ENCODE measurements around the gene AP2B1. TPM values are rescaled to one million over a fixed set of nuclear protein-coding genes. Genes with fewer than 3 reads are reported as not detected.
A peak's percentile ranks its signal among the peaks of the same experiment; 100 is the strongest.

Gene AP2B1
- total RNA-seq, result 100 to 1,000 TPM; 119 to 129 (median 126) TPM

GRCh38 chr17:35587074-35587961 lies at the start of gene AP2B1:
Gene AP2B1 (plus strand): TSS chr17:35587322. CDS start chr17:35594031, 6,709 bp downstream.
- Mint-ChIP-seq H3K36me3 (ENCODE audit: insufficient read depth) (no peaks in the 10 kb centered on the region), H3K4me3 (peak within 1 kb of the TSS; percentile 96), H3K9me3 (no peaks in the 10 kb centered on the region), H3K4me1 (ENCODE audit: low read depth) (peaks cover 30% of the 10 kb centered on the region), H3K27me3 (ENCODE audit: low read depth) (peaks cover 4% of the 10 kb centered on the region)
- DNase-seq (peak; percentile 98), ATAC-seq (peak; percentile 97)

- peaks cover 53% of the 10 kb centered on the region for H3K4me1 Mint-ChIP-seq (ENCODE audit: low read depth)
- H3K4me3 Mint-ChIP-seq, result peak within 1 kb of the TSS; percentile 71
- ATAC-seq, result peak; percentile 59 to 62
- H3K9me3 Mint-ChIP-seq, result no peaks in the 10 kb centered on the region
- DNase-seq, result no peak
- peaks cover 4% of the 10 kb centered on the region for H3K36me3 Mint-ChIP-seq (ENCODE audit: insufficient read depth)
- H3K27me3 Mint-ChIP-seq (ENCODE audit: low read depth), result no peaks in the 10 kb centered on the region
Measured at GRCh38 chr17:35537601-35538141, 49.5 kb upstream of the AP2B1 start, which contains the start of gene SLFN12L. Gene SLFN12L (minus strand): TSS chr17:35537678. CDS start chr17:35522364, 15,314 bp downstream.

DNA sequence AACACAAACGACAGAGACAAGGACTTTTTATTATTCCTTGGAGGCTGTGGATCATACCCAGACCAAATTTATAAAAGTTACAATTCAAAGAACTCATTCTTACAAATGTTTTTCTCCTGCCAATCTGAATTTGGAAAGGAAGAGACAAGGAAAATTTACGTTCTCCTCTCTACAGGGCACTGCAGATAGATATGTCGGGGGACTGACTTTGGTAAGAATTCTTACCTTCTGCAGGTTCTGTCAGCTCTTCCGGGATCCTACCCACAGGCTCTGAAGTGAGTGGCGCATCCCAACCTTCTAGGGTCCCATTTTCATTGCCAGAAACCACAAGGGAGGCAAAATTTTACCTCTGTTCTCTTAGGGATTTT lies 47.5 kb upstream of the AP2B1 start:
- H3K36me3 Mint-ChIP-seq (ENCODE audit: insufficient read depth), result peaks cover 2% of the 10 kb centered on the region
- H3K9me3 Mint-ChIP-seq, result no peaks in the 10 kb centered on the region
- peaks cover 52% of the 10 kb centered on the region for H3K4me1 Mint-ChIP-seq (ENCODE audit: low read depth)
- DNase-seq, result no peak
- H3K4me3 Mint-ChIP-seq, result peak overlapping the region; percentile 67
- no peak for ATAC-seq
- H3K27me3 Mint-ChIP-seq (ENCODE audit: low read depth), result no peaks in the 10 kb centered on the region

GRCh38 chr17:35540589-35541404 lies 46.3 kb upstream of the AP2B1 start:
- ATAC-seq (peak in 1 of 2 donors; percentile 17), DNase-seq (peak; percentile 19)
- peaks cover 55% of the 10 kb centered on the region for H3K4me1 Mint-ChIP-seq (ENCODE audit: low read depth)
- H3K4me3 Mint-ChIP-seq, result peak overlapping the region; percentile 89
- no peaks in the 10 kb centered on the region for H3K27me3 Mint-ChIP-seq (ENCODE audit: low read depth)
- peaks cover 2% of the 10 kb centered on the region for H3K36me3 Mint-ChIP-seq (ENCODE audit: insufficient read depth)
- H3K9me3 Mint-ChIP-seq, result no peaks in the 10 kb centered on the region

DNA sequence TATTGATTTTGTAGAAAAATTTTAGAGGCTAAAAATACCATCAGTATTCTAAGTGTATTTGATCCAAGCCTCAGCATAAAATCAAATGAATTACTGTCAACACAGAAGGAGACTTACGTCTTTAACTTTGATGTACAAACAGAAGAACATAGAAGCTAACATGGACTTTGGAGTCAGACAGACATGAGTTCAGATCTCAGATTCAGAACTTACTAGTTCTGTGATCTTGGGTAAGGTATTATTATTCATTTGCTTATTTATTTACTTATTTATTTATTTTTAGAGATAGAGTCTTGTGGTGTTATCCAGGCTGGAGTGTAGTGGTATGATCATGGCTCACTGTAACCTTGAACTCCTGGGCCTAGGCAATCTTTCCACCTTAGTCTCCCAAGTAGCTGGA lies 45.7 kb upstream of the AP2B1 start:
- DNase-seq (no peak), ATAC-seq (no peak)
- Mint-ChIP-seq H3K4me1 (ENCODE audit: low read depth) (peaks cover 51% of the 10 kb centered on the region), H3K9me3 (no peaks in the 10 kb centered on the region), H3K36me3 (ENCODE audit: insufficient read depth) (no peaks in the 10 kb centered on the region), H3K27me3 (ENCODE audit: low read depth) (no peaks in the 10 kb centered on the region), H3K4me3 (peak overlapping the region; percentile 89)

DNA sequence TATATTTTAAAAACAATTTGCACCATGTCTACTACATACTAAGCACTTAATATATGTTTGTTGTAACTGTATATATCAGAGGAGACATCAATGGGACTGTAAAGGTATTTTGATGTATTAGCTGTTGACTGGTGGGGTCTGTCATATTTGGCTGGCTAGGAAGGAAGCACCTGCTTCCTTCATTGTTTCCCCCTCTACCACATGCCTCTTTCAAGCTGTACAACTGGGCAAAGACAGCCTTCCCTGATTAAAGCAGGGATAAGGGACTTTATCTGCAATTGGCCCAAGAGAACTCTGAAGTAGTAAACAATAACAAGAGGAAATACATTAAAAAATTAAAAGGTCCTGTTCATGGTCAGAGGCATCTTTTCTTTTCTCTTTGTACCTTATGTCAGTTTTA lies 44.1 kb upstream of the AP2B1 start:
- no peak for ATAC-seq
- Mint-ChIP-seq H3K4me1 (ENCODE audit: low read depth) (peaks cover 50% of the 10 kb centered on the region), H3K4me3 (no peak overlapping the region), H3K36me3 (ENCODE audit: insufficient read depth) (no peaks in the 10 kb centered on the region), H3K9me3 (no peaks in the 10 kb centered on the region), H3K27me3 (ENCODE audit: low read depth) (no peaks in the 10 kb centered on the region)
- no peak for DNase-seq

DNA sequence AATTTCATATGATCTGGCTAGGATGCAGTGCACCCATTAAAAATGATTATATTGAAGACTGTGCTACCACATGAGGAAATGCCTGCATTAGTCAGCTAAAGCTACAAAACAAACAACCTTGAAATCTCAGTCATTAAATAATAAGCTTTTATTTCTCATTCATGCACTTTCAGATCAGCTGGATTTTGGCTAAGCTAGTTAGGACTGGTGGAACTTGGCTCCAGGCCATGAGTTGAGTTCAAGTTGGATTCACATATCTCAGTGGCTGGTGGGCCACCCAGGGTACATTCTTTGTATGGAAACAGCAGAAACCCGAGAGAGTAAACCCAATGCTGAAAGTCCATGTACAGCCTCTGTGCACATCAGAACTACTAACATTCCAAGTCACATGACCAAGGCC lies 43.3 kb upstream of the AP2B1 start:
- ATAC-seq (no peak), DNase-seq (no peak)
- H3K9me3 Mint-ChIP-seq, result no peaks in the 10 kb centered on the region
- no peaks in the 10 kb centered on the region for H3K36me3 Mint-ChIP-seq (ENCODE audit: insufficient read depth)
- H3K4me1 Mint-ChIP-seq (ENCODE audit: low read depth), result peaks cover 42% of the 10 kb centered on the region
- H3K27me3 Mint-ChIP-seq (ENCODE audit: low read depth), result no peaks in the 10 kb centered on the region
- H3K4me3 Mint-ChIP-seq, result no peak overlapping the region

- Mint-ChIP-seq H3K27me3 (ENCODE audit: low read depth) (no peaks in the 10 kb centered on the region), H3K36me3 (ENCODE audit: insufficient read depth) (no peaks in the 10 kb centered on the region), H3K4me3 (no peak overlapping the region), H3K4me1 (ENCODE audit: low read depth) (peaks cover 29% of the 10 kb centered on the region), H3K9me3 (no peaks in the 10 kb centered on the region)
- ATAC-seq (no peak), DNase-seq (no peak)
Measured at GRCh38 chr17:35545150-35545549, 42.0 kb upstream of the AP2B1 start.

DNA sequence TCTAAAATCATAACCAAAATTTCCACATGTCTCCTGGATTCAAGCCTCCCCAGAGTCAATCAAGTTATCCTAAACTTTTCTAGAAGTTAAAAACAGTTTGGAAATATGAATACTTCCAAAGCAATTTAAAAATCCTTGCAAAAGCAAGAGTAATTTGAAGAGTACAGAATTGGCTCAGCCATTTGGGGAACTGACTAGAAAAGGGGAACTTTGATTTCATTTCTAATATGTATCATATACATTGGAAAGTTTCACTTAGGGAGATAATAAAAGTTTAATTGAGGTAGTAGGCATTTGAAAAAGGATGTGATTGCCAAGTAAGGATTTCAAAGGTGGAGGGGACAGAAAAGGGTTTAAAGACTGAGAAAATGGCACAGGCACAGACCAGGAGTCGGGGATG lies 40.6 kb upstream of the AP2B1 start:
- no peak overlapping the region for H3K4me3 Mint-ChIP-seq
- ATAC-seq (no peak), DNase-seq (no peak)
- no peaks in the 10 kb centered on the region for H3K36me3 Mint-ChIP-seq (ENCODE audit: insufficient read depth)
- peaks cover 19% of the 10 kb centered on the region for H3K4me1 Mint-ChIP-seq (ENCODE audit: low read depth)
- H3K9me3 Mint-ChIP-seq, result no peaks in the 10 kb centered on the region
- H3K27me3 Mint-ChIP-seq (ENCODE audit: low read depth), result no peaks in the 10 kb centered on the region

GRCh38 chr17:35548208-35548810 lies 38.8 kb upstream of the AP2B1 start:
- ATAC-seq (no peak), DNase-seq (no peak)
- no peak overlapping the region for H3K4me3 Mint-ChIP-seq

DNA sequence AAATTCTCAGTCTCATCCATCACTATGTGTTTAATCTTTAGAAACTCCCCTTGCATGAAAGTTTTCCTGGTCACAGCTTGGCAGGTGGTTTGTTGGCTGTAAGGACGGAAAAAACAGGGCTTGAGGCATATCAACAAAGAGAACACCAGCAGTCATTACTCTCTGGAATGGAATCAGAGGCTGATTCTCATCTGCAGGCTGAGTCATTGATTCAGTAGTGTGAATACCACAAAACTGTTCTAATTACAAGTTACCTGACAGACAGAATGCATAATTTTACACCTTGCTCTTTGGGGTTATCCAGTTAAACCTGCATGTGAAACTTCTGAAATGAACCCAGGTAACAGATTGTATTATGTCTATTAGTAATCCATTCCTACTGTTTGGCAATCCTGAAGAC lies 38.1 kb upstream of the AP2B1 start:
- no peaks in the 10 kb centered on the region for H3K9me3 Mint-ChIP-seq
- H3K4me1 Mint-ChIP-seq (ENCODE audit: low read depth), result peaks cover 10% of the 10 kb centered on the region
- no peaks in the 10 kb centered on the region for H3K36me3 Mint-ChIP-seq (ENCODE audit: insufficient read depth)
- ATAC-seq, result peak; percentile 48 to 50
- H3K27me3 Mint-ChIP-seq (ENCODE audit: low read depth), result no peaks in the 10 kb centered on the region
- H3K4me3 Mint-ChIP-seq, result no peak overlapping the region
- no peak for DNase-seq

More at GRCh38 chr17:35548208-35548810, 38.8 kb upstream of the AP2B1 start:
- H3K9me3 Mint-ChIP-seq, result no peaks in the 10 kb centered on the region
- no peaks in the 10 kb centered on the region for H3K27me3 Mint-ChIP-seq (ENCODE audit: low read depth)
- H3K36me3 Mint-ChIP-seq (ENCODE audit: insufficient read depth), result no peaks in the 10 kb centered on the region
- H3K4me1 Mint-ChIP-seq (ENCODE audit: low read depth), result peaks cover 14% of the 10 kb centered on the region

DNA sequence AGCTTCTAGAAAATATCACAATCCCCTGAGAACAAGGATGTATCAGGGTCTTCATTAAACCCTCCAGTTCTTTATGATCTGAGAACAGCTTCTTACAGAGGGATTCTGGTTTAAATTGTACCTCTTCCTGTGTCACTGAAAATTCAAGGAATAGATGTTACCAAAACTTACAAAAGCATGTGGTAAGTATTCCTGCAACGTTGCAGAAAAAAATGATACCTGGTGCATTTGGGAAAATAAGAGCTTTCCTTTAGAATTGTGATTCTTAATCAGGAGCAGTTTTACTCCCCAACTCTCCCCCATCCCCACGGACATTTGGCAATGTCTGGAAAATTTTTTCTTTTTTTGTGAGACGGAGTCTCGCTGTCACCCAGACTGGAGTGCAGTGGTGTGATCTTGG lies 33.8 kb upstream of the AP2B1 start:
- Mint-ChIP-seq H3K36me3 (ENCODE audit: insufficient read depth) (no peaks in the 10 kb centered on the region), H3K4me3 (no peak overlapping the region), H3K27me3 (ENCODE audit: low read depth) (peaks cover 2% of the 10 kb centered on the region), H3K9me3 (no peaks in the 10 kb centered on the region), H3K4me1 (ENCODE audit: low read depth) (no peaks in the 10 kb centered on the region)
- no peak for DNase-seq
- no peak for ATAC-seq

GRCh38 chr17:35554668-35555067 lies 32.5 kb upstream of the AP2B1 start:
- H3K27me3 Mint-ChIP-seq (ENCODE audit: low read depth), result peaks cover 12% of the 10 kb centered on the region
- no peaks in the 10 kb centered on the region for H3K36me3 Mint-ChIP-seq (ENCODE audit: insufficient read depth)
- no peak for DNase-seq
- H3K9me3 Mint-ChIP-seq, result no peaks in the 10 kb centered on the region
- H3K4me1 Mint-ChIP-seq (ENCODE audit: low read depth), result no peaks in the 10 kb centered on the region
- H3K4me3 Mint-ChIP-seq, result no peak overlapping the region
- peak; percentile 71 to 74 for ATAC-seq

GRCh38 chr17:35555691-35556090 lies 31.4 kb upstream of the AP2B1 start:
- ATAC-seq (no peak), DNase-seq (no peak)
- Mint-ChIP-seq H3K27me3 (ENCODE audit: low read depth) (peaks cover 12% of the 10 kb centered on the region), H3K36me3 (ENCODE audit: insufficient read depth) (no peaks in the 10 kb centered on the region), H3K4me1 (ENCODE audit: low read depth) (peaks cover under 1% of the 10 kb centered on the region), H3K4me3 (no peak overlapping the region), H3K9me3 (no peaks in the 10 kb centered on the region)

Measured in activated T-cell treated with anti-CD3 and anti-CD28 coated beads, Interleukin-2, amount 50 U/mL, for 4 hours (primary cell).